PC-3 (cell line): ENCODE data around the gene GP5. TPM values are rescaled to one million over a fixed set of nuclear protein-coding genes. Genes with fewer than 3 reads are reported as not detected.

ENCODE experiments used
- ATAC-seq: fragments of 200-7000 bp; cut with Tn5 transposase; 2 replicates; pipeline ENCODE4 v1.9.1; 2020; ENCODE audit warnings: mild to moderate bottlenecking, moderate library complexity
- BruUV-seq: library from RNA; stranded (reverse); fragments of 400-500 nt; replicated peaks from 2 replicates; lab custom pipeline; 2021; lab: Mats Ljungman, UMichigan
- CTCF ChIA-PET: fragments of 300-600 bp; sonication (Branson Sonifier 250); formaldehyde crosslinking; loops from one replicate; lab custom pipeline; 2022; ENCODE audit warnings: antibody characterized with exemption; lab: Charles Lee
- POLR2A ChIA-PET: fragments of 300-600 bp; sonication (Branson Sonifier 250); formaldehyde crosslinking; loops from one replicate; lab custom pipeline; 2022; ENCODE audit warnings: antibody characterized with exemption; ENCODE audit not compliant: unreplicated experiment; lab: Charles Lee
- DNase-seq: peaks from one replicate; pipeline ENCODE4 v3.0.0-alpha.2; 2015
- H2AFZ ChIP-seq: fragments of 300-600 bp; sonication (generic); 2 replicates; pipeline ENCODE4 v1.6.0; 2016; ENCODE audit warnings: antibody characterized with exemption, low read length
- H3F3A ChIP-seq: fragments of 300-600 bp; sonication (generic); one replicate; pipeline ENCODE4 v1.6.0; 2017; ENCODE audit warnings: antibody characterized with exemption, low read length, control low read depth, mild to moderate bottlenecking; ENCODE audit not compliant: unreplicated experiment
- H3K27ac ChIP-seq: fragments of 300-600 bp; sonication (generic); 2 replicates; pipeline ENCODE4 v1.5.1; 2016; ENCODE audit warnings: mild to moderate bottlenecking, low read length
- H3K27me3 ChIP-seq: fragments of 300-600 bp; sonication (generic); 2 replicates; pipeline ENCODE4 v1.6.1; 2016; ENCODE audit warnings: low read length, mixed read lengths
- H3K36me3 ChIP-seq: fragments of 300-600 bp; sonication (generic); 2 replicates; pipeline ENCODE4 v1.6.1; 2016; ENCODE audit warnings: low read depth, mixed run types, low read length, mixed read lengths
- H3K4me1 ChIP-seq: fragments of 300-600 bp; sonication (generic); 2 replicates; pipeline ENCODE4 v1.5.1; 2016; ENCODE audit warnings: low read length; ENCODE audit not compliant: insufficient read depth
- H3K4me2 ChIP-seq: fragments of 300-600 bp; sonication (generic); 2 replicates; pipeline ENCODE4 v1.6.0; 2016; ENCODE audit warnings: low read length
- H3K4me3 ChIP-seq: fragments of 300-600 bp; sonication (generic); 2 replicates; pipeline ENCODE4 v1.5.1; 2016; ENCODE audit warnings: mild to moderate bottlenecking, low read length, mixed read lengths
- H3K79me2 ChIP-seq: fragments of 300-600 bp; sonication (generic); 2 replicates; pipeline ENCODE4 v1.6.1; 2017; ENCODE audit warnings: low read length, mixed read lengths
- H3K9ac ChIP-seq: fragments of 300-600 bp; sonication (generic); 2 replicates; pipeline ENCODE4 v1.6.0; 2016; ENCODE audit warnings: mild to moderate bottlenecking, low read length
- H3K9me2 ChIP-seq: fragments of 300-600 bp; sonication (generic); replicated peaks from 2 replicates; pipeline ENCODE4 v1.6.1; 2016; ENCODE audit warnings: mixed run types, low read length, mixed read lengths
- H3K9me3 ChIP-seq: fragments of 300-600 bp; sonication (generic); 2 replicates; pipeline ENCODE4 v1.6.1; 2016; ENCODE audit warnings: low read length, mixed read lengths
- H4K20me1 ChIP-seq: fragments of 300-600 bp; sonication (generic); 2 replicates; pipeline ENCODE4 v1.6.1; 2016; ENCODE audit warnings: low read length, mixed read lengths
- CTCF ChIP-seq: fragments of 300-600 bp; sonication (generic); conservative IDR thresholded peaks from 2 replicates; pipeline ENCODE4 v1.5.1; 2017; ENCODE audit warnings: antibody characterized with exemption, low read depth, mild to moderate bottlenecking, low read length
- EZH2 ChIP-seq: fragments of 300-600 bp; sonication (generic); IDR thresholded peaks from one replicate; pipeline ENCODE4 v1.6.1; 2017; ENCODE audit warnings: antibody characterized with exemption, mild to moderate bottlenecking, low read length; ENCODE audit not compliant: unreplicated experiment
- EZH2phosphoT487 ChIP-seq: fragments of 300-600 bp; sonication (generic); IDR thresholded peaks from 2 replicates; pipeline ENCODE4 v1.6.1; 2018; ENCODE audit warnings: mild to moderate bottlenecking, antibody characterized with exemption, low read length, borderline replicate concordance
- intact Hi-C: fragments of 100-400 bp; cut with micrococcal nuclease; formaldehyde crosslinking; loops from 2 replicates; pipeline ENCODE4 v1.9.0; 2023
- total RNA-seq: library from RNA; depleted of rRNA; stranded (reverse); fragments of >200 nt; gene quantifications from 2 replicates; pipeline ENCODE4 v1.2.3, GENCODE V29; 2014; rRNA removed

Gene GP5
- total RNA-seq, 1 experiment from 2014 or later = not detected

GRCh38 chr3:194346621-194347020 lies 52.4 kb downstream of the GP5 start:
- no peak overlapping the region for H3K27ac ChIP-seq
- ChIA-PET POLR2A (no interaction called here), CTCF (interaction anchor here (1.2 kb wide), 1 partner anchor 13 kb away, joined by 3 read pairs; no protein-coding TSS in a partner anchor)
- DNase-seq = no peak
- TF ChIP-seq CTCF = no peak
- no peak for TF ChIP-seq EZH2
- no peak for TF ChIP-seq EZH2phosphoT487
- H3K4me3 ChIP-seq = no peak overlapping the region
- H3K9me2 ChIP-seq = no peaks in the 10 kb centered on the region
- H3K4me2 ChIP-seq = no peak overlapping the region
- BruUV-seq = no TSS peak
- H3F3A ChIP-seq = no peaks in the 10 kb centered on the region
- H3K9ac ChIP-seq = no peak overlapping the region
- H3K36me3 ChIP-seq = no peaks in the 10 kb centered on the region
- no peaks in the 10 kb centered on the region; the same call in 1 of the 2 replicates for H3K4me1 ChIP-seq
- H3K27me3 ChIP-seq = no peaks in the 10 kb centered on the region
- H4K20me1 ChIP-seq = no peaks in the 10 kb centered on the region
- no peak overlapping the region for H2AFZ ChIP-seq
- no peaks in the 10 kb centered on the region for H3K79me2 ChIP-seq
- H3K9me3 ChIP-seq = no peaks in the 10 kb centered on the region
- intact Hi-C loops = no loop called here
- no peak for ATAC-seq

DNA sequence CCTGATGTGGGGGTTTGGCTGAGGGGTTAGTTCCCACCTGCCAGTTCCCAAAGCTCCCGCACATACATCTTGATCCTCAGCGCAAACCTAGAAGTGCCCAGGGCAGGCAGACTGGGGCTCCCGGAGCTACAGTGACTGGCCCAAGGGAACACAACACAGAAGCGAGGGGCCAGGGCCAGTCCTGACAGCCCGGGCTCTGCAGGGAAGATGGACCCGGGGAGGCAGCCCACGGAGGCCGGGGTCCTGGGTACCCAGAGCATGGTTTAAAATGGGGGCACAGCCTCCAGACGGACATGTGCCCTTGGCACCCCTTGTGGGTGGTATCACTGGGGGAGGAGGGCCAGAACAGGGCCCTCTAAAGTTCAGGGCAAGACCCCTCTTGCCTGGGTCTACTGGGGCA lies 53.0 kb downstream of the GP5 start:
- no peaks in the 10 kb centered on the region for H3F3A ChIP-seq
- POLR2A ChIA-PET = no interaction called here
- intact Hi-C loops = no loop called here
- H3K4me2 ChIP-seq = no peak overlapping the region
- H3K9me3 ChIP-seq = no peaks in the 10 kb centered on the region
- no peaks in the 10 kb centered on the region for H3K79me2 ChIP-seq
- H3K27me3 ChIP-seq = no peaks in the 10 kb centered on the region
- H4K20me1 ChIP-seq = no peaks in the 10 kb centered on the region
- H3K4me1 ChIP-seq = no peaks in the 10 kb centered on the region; the same call in 1 of the 2 replicates
- BruUV-seq = no TSS peak
- no peaks in the 10 kb centered on the region for H3K36me3 ChIP-seq
- CTCF ChIA-PET = interaction anchor here (1.2 kb wide), 1 partner anchor 12 kb away, joined by 3 read pairs; no protein-coding TSS in a partner anchor
- no peak overlapping the region for H2AFZ ChIP-seq
- no peak for ATAC-seq
- H3K4me3 ChIP-seq = no peak overlapping the region
- H3K9me2 ChIP-seq = no peaks in the 10 kb centered on the region
- H3K9ac ChIP-seq = no peak overlapping the region
- no peak for DNase-seq
- no peak overlapping the region for H3K27ac ChIP-seq
- no peak for TF ChIP-seq EZH2phosphoT487
- TF ChIP-seq EZH2 = no peak
- no peak for TF ChIP-seq CTCF

Other genes starting within 250 kb of the GP5 start
- gene CPN2, start 47.9 kb downstream of the GP5 start, total RNA-seq = 0.07 TPM in 1 of 2 replicates, not detected in the other
- 0.29 and 0.36 TPM in 2 replicates for gene LRRC15, start 29.5 kb downstream of the GP5 start, total RNA-seq
- 69.4 and 101 TPM in 2 replicates for gene ATP13A3, start 87.7 kb upstream of the GP5 start, total RNA-seq
- 15.3 and 16.6 TPM in 2 replicates for gene TMEM44, start 234.2 kb upstream of the GP5 start, total RNA-seq